Activated CD4-positive, alpha-beta T cell treated with anti-CD3 and anti-CD28 coated beads for 4 hours (primary cell): ENCODE results near the gene C2orf72.
"Not testable (repeated sequence)": the region's sequence is repeated elsewhere in the genome, so short reads cannot be mapped to it uniquely, and the experiment has no call there.

Experiments
- DNase-seq, 2 donors: peaks; one replicate each; pipeline ENCODE4 v3.0.0-alpha.2; 2020

The C2orf72 gene

DNA sequence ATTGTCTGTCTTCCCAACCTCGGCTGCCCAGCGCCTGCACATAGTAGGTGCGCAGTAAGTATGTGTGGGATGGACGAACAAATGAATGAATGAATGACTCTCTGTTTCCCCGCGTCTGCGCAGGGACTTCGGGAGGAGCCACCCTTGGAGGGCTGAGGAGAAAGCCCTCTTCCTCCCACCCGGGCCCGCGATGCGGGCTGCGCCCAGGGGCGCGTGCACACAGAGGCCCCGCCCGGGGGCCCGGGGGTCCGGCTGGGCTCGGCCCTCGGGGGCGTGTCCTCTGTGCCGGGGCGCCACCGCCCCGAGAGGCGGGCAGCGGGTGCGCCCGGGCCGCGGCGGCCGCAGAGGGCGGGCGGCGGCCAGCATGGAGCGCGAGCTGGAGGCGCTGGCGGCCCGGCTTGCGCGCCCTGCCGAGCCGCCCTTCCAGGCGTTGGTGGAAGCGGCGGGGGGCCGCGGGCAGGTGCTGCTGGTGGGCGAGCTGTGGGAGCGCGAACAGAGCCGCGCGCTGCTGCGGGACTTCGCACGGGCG is at the start of gene C2orf72:
TSS of gene C2orf72 (plus strand) at position 322 of the 529 bp plus-strand sequence. CDS start at position 365, 43 bp downstream.
- DNase-seq = no peak

DNA sequence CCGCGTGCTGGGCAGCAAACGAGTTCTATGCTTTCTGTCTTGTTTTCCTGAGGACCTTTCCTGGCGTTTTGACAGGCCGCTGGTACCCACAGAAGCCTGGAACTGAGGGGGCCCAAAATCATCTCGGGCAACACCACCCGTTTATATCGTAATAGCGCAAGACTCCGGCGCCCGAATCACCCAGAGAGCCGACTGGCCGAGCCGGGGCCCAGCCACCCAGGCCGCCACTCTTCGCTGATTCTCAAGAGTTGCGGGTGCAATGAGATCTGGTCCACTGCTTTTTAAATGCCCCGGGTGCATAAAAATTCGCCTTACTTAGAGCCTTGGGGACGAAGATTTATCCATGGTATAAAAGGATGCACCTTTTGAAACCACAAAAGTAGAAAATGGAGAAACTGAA is 47.6 kb upstream of the C2orf72 start:
- DNase-seq = no peak

DNA sequence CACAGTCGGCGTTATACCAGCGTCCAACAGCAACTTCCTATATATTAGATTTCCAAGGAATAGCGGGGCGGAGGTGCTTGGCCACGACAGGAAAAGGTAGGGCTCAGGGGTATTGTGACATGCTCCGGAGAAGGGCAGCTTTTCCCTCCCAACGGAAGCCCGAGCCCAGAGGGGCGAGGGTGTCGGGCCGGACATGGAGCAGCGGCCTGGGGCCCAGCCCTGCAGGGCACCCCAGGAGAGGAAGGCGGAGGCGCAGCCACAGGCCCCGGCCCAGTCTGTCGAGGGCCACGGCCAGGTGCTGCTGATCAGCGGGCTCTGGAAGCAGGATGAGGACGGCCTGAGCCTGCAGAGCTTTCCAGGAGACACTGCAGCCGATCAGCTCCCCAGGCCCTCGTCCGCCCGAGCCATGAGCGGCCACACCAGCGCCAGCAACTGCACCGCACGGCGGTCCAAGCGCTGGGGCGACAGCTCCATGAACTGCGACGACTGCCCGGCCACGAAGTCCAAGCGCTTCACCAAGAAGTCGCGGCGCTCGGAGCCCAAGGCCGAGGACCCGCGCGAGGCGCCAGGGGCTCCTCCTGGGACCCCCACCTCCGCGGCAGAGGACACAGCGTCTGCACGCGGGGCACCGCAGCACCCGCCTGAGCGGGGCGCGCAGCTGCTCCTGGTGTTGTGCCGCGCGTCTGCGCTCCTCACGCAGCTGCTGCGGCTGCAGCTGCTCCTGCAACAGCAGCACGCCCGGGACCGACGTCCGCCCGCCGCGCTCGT is 47.0 kb upstream of the C2orf72 start:
- no peak for DNase-seq

DNA sequence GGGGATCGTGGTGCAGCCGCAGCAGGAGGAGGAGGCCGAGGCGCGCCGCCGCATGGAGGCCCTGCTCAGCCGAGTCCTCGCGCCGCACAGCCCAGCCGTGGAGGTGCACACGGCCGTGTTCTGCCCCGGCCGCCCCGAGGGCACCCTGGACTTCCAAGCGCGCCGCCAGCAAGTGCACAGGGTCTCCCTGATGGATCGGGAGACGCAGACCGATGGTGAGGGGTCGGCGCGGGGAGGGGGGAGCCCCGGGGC is 46.5 kb upstream of the C2orf72 start:
- DNase-seq = no peak

DNA sequence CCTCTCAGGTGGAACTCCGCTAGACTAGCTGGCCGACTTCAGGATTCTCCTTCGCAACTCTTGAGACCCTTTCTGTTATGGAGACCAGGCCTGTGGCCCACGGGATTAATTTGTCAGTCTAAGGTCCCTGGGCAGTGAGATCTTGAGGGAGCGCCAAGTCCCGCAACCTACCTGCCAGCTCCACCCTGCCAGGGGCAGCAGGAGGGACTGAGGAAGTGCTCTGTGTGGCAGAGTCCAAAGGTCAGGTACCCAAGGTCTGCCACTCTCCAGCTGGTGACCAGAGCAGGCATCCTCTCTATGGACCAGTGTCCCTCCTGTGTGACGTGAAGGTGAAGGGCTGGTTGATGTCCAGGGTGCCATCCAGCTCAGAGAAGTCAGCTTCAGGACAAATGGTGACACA is 45.7 kb upstream of the C2orf72 start:
- no peak for DNase-seq

DNA sequence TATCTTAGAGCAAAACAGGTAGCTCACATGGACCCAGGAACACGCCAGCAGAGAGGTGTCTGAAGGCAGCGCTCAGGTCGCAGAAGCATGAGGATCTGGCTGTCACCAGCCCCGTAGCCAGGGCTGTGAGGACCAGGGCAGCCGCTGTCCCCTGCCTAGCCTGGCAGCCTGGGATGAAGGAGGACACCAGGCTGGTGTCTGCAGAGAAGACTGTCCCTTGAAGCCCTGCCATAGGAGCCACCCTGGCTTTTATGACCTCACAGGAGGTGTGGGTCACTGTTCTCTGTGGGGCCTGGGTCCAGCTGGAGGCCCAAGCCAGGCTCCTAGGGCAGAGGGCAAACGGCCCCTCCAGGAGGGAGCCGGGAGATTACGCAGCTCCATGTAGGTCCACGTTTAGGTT is 41.5 kb upstream of the C2orf72 start, which contains the start of gene SPATA3:
TSS of gene SPATA3 (plus strand) at position 301 of the 400 bp plus-strand sequence. CDS start 113 bp downstream, outside the sequence.
- no peak for DNase-seq

DNA sequence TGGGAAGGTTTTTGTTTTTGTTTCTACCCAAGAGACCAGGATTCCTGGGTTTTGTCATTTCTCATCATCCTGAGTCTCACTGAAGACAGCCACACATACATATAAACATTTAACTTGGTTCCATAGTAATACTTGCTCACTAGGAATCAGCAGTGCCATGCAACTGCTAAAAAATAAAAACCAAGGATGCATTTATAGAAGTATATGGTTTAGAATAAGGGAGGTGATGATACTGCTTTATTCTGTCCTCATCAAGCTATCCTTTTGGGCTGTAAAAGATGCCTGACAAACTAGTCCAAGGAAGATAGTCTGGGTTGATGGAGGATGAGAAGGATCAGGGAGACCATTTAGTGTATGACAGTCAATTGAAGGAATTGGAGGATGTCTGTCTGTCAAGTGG is 40.7 kb upstream of the C2orf72 start:
- DNase-seq = no peak

DNA sequence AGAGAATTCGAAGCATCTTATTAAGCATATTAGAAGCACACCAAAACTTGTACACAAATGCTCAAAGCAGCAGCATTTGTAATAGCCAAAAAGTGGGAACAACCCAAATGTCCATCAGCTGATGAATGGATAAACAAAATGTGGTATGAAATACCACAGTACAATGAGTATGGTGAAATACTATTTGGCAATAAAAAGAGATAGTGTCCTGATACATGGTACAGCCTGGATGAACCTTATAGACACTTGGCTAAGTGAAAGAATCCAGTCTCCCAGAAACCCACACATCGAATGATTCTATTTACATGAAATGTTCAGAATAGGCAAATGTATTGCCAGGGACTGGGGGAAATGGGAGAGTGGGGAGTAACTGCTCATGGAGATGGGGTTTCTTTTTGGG is 38.4 kb upstream of the C2orf72 start:
- DNase-seq = no peak

DNA sequence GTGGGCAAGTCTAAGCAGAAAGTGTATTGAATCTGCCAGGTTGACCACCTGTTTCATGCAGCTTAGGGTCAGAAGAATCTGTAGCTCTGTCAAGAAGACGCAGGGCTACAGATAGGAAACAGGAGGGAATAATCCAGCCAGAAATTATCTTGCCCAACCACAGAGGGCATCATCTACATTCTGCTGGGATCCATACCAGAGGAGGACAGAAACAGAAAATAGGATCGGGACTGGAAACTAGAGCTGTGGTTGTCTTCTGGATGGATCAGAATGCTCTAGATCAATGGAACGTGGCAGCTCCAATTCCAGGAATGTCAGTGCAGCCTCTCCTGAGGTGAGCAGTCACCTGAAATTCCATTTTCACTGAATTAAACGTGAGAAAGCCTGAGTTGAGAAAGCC is 37.8 kb upstream of the C2orf72 start:
- no peak for DNase-seq

DNA sequence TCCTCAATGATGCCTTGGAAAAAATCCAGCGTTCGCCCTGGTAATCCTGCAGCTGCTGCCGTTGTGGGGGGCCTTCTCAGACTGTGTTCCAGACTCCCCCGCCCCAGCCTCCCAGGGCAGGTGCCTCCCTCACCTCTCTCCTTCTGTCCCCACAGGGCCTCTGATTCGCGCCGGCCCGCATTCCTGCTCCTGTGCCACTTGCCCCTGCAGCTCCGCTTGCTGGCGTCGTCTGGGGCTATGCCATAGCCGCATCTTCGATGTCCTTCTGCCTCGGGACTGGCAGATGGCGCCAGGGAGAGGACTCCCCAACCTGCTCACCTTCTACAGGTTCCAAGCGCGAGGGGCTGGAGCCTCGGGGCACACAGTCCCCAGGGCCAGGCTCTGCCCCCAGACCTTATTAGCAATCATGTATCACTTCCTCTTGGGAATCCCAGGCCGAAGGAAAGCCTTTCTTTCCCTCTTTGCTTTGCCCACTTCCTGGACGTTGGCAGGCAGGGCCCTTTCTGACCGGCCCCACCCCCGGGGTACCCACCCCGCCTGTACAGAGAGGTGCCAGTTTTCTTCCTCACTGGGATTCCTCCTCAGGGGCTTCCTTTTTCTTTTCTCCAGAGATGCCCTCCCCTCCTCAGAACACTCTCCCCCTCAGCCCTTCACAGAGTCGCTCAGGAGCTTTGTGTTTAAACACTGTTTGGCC is 37.0 kb upstream of the C2orf72 start:
- no peak for DNase-seq

DNA sequence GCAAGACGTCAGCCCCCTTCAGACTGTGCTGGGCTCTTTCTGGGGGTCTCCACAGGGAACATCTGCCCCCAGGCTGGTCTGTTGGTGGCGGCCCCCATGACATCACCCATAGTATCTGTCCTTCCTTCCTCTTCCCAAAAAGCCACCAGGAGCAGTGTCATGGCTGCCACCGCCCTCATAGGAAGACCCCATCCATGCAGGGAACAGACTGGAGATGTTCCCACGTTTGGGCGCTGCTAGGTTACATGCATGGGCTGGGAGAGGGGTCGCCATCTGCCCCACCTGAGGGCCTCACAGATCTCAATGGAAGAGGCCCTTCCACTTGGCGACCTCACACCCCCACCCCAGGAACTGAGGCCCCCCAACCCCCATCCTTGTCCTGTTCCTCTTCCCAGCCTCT is 36.3 kb upstream of the C2orf72 start:
- no peak for DNase-seq

DNA sequence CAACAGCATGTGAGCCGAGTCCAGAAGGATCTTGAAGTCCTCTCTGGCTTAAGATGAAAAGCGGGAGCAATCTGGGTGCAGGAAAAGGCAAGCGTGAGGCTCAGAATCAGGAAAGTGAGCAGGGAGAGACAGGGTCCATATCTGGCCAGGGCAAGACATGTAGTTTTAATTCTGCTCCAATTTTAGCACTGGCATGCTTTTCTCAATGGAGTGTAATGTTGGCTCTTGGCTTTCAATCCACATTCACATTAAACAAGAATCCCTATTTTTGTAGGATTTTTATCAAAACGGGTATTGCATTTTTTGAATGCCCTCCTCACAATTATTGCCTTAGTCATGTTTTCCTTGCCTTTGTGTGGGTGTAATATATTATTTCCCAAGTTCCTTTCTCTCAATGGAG is 35.4 kb upstream of the C2orf72 start:
- no peak for DNase-seq

DNA sequence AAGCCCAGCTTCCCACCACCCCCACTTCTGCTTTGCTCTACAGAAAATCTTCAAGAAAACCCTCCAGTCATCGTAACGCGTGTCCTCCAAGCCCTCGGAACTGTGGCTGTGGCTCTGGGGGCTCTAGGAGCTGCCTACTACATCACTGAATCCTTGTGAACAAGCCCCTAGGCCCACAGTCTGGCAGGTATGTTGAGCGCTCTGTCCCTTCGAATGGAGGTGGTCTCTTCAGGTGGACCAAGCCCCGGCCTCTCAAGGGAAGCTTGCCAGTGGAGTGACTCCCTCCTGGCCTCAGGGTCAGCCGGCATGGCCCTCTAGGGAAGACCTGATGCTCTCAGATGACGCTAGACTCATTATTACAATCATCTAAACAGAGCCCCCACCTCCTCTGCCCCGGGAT is 34.7 kb upstream of the C2orf72 start:
- no peak for DNase-seq

DNA sequence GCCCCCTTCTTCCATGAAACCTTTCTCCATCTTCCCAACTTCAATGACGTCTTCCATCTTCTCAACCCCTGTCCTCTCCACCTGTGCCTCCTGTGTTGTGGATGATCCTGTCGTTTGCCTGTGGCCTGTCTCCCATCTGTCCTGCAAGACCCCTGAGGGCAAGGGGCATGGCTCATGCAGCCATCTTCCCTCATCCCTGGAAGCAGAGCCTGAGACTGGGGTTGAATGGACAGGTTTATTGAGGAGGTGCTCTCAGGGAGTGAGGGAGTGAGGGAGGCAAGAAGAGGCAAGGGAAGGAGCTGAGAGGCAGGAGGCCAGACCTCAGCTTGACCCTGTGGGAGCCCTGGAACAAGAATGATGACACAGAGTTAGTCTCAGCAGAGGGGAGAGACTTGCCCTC is 34.1 kb upstream of the C2orf72 start:
- DNase-seq = no peak

DNA sequence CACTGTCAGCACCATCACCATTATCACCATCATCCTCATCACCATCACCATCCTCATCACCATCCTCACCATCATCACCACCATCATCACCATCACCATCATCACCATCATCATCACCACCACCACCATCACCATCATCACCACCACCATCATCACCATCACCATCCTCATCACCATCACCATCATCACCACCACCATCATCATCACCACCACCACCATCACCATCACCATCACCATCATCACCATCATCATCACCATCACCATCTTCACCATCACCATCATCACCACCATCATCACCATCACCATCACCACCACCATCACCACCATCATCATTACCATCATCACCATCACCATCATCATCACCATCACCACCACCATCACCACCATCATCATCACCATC is 32.4 kb upstream of the C2orf72 start:
- not testable (repeated sequence) for DNase-seq

DNA sequence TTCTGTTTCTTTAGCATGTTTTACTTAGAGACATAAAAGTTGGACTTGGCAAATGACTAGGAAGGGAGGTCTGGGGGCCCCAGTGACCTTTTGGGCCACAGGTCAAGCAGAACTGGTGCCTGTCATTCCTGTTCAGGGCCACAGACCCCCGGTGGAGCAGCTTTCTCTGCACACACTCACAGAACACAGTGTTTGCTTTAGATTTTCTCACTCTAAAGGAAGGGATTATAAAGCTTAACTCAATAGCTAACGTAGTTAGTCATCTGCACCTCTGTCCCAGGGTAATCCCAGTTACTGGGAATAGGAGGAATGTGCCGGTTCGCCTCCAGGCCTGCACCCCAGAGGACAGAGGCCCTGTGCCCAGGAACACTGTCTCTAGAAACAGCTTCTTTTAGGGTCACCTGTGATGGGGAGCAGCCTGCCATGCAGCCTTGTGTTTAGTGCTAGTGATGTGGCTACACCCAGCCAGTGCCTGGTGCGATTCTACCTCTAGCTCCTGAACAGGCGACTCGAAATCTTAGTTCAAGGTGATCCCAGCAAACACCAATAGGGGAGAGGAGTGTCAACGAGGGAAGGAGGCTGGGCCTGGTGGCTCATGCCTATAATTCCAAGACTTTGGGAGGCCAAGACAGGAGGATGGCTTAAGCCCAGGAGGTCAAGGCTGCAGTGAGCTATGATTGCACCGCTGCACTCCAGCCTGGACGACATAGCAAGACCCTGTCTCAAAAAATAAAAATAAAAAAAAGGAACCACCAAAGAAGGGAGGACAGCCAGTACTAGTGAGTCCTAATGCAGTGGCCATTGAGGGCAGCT is 29.8 kb upstream of the C2orf72 start:
- DNase-seq = no peak

DNA sequence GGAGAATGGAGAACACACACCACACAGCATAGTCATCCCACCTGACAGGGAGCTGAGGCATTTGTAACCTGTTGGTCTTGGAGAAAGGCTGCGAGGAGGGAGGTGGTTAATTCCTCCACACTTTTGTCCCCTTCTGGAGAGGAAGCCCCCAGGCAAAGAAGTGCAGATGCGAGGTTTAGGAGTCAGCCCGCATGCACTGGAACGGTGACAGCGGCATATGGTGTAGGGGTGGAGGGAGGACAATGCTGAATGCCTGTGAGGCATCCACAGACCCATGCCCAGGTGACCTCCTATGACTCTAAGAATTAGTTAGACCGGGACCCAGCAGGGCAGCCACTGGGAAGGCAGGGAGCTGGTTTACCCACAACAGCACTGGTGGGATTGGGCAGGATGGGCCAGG is 29.2 kb upstream of the C2orf72 start:
- DNase-seq = no peak

DNA sequence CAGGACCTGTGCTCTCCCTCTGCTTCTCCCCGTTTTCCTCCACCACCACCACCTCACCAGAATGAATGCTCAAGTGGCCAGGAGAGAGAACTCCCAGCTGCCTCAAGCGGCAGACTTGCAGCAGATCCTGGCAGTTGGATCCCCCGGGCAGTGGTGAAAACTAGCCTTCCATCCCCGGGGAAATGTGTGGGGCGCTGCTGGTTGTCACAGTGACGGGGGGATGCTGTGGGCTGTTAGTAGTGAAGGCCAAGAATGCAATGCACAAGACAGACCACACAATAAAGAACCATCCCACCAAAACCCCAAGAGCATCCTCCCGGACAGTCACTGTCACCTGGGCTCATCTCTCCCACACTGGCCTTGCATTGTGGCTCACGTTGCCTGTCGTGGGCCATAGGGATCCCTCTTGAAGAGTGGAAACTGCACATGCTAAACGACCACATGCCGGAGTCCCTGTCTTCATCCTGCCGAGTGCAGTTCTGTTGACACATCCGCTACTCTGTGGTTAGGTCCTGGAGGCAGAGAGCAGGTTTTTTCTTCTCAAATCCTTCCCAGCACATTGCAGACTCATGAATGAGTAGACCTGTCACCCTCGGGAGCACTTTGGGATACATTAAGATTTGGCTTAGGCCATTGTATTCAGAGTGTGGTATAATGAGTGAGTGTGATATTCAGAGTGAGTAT is 27.9 kb upstream of the C2orf72 start:
- DNase-seq = no peak

DNA sequence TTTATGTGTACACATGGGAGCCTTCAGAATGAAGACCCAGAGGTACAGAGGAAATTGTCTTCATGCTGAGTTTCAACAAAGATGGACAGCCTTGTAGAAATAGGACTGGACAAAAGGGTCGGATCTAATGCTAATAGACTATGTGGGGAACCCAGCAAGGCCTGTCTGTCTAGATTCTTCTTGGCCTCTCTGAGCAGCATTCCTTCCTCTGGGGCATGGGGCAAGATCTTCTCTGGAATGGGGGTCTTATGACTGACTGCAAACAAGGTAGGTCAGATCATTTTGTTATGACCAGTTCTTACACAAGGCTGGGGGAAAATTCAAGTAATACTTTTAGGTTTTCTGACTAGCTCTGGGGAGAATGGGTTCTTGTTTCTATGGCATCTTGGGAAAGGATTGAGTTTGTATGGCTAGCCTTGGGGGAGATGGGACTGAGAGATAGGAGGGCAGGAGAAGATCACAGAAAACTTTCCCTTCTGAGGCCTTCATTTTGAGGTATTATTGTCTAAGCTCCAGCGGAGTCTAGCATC is 27.1 kb upstream of the C2orf72 start:
- no peak for DNase-seq

DNA sequence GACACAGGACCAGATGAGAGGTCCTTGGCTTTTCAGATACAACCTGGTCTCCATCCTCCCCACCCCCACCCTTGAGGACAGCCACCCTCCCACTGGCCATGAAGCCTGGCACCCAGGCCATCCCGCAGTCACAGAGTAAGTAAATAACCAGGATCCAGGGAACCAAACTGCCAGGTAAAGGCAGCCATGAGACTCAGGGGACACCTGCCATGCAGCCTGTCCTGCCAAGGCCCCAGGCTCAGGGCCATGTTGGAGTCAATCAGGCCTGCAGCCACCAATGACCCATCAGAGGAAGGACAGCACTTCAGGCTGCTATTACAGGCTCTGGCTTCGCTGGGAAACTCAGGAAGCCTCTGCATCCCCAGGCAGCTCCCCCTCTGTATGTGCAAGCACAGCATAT is 25.8 kb upstream of the C2orf72 start:
- DNase-seq = no peak

DNA sequence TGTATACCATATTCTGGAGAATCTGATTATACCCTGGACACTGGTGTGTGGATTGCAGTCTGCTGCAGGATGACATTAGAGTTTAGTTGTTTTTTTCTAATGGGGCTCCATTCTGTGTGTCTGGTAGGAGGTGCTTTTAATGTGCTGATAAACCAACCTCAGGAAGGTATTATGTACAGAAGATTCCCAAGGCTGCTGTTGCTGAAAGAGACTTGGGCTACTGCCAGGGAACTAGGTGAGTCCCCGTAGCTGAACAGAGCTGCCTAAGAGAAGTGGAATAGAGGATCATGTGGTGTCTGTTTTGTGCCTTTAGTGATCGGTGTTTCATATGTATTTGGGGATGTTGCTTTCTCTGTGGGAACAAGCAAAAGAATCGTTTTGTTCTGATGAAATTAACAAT is 24.9 kb upstream of the C2orf72 start:
- DNase-seq = no peak

DNA sequence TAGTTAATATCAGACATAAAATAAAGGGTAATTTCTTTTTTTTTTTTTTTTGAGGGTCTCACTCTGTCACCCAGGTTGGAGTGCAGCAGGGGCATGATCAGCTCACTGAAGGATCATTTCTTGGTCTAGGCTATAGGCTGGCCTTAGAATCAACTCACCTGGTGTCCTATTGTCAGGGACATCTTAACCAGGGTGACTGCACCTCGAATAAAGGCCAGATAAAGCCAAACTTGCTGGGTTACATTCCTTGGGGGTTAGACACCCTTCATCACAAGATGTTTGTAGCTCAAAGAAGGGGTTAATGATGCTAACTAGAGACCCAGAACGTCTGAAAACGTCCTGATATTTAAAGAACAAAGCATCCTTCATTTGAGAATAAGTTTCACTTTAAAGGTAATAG is 23.5 kb upstream of the C2orf72 start:
- DNase-seq = no peak

DNA sequence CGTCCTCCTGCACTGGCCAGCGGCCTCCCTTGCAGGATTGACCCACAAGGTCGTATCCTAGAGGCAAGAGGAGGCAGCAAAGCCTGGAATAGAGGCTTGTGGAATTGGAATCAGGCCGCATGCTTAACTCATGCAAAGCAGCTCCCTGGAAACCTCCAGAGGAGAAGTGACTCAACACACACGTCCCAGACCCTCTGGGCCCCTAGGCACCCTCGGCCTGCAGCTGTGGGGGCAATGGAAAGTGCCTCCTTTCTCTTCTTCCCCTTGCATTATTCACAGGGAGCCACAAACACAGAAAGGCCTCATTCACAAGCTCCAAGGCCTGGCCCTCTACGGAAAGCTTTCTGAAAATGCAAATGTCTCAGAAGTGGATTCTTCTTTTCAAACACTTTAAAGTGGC is 21.8 kb upstream of the C2orf72 start:
- DNase-seq = no peak
